Heart left ventricle (tissue), 16 donors: ENCODE measurements around the gene STRIT1. TPM values are rescaled to one million over a fixed set of nuclear protein-coding genes. Genes with fewer than 3 reads are reported as not detected.

Experiments
- ATAC-seq, 4 donors: fragments of 200-7000 bp; cut with Tn5 transposase; one replicate each; pipeline ENCODE4 v1.9.1; 2020 to 2022; ENCODE audit warnings: moderate library complexity in 4 of 4, mild to moderate bottlenecking in 3 of 4, moderate number of reproducible peaks in 1 of 4
- DNase-seq, 5 donors: peaks; one replicate each; pipeline ENCODE4 v3.0.0-alpha.2; 2020
- H3K27ac ChIP-seq, 12 donors: fragments of 200-600 bp; sonication (generic) in 4 of 12; one replicate each; pipeline versions ENCODE4 v1.5.0 to v1.8.0; 2016 to 2022; ENCODE audit warnings: mild to moderate bottlenecking in 2 of 12
- H3K27me3 ChIP-seq, 9 donors: fragments of 200-600 bp; sonication (generic) in 2 of 9; one replicate each; pipeline versions ENCODE4 v1.5.1 to v1.8.0; 2016 to 2022; ENCODE audit warnings: mild to moderate bottlenecking in 3 of 9
- H3K36me3 ChIP-seq, 9 donors: fragments of 200-600 bp; sonication (generic) in 2 of 9; one replicate each; pipeline versions ENCODE4 v1.5.0 to v1.8.0; 2018 to 2022; ENCODE audit warnings: mild to moderate bottlenecking in 2 of 9
- H3K4me1 ChIP-seq, 12 donors: fragments of 200-600 bp; sonication (generic) in 4 of 12; one replicate each; pipeline versions ENCODE4 v1.5.0 to v1.8.0; 2016 to 2022; ENCODE audit warnings: mild to moderate bottlenecking in 3 of 12
- H3K4me3 ChIP-seq, 12 donors: fragments of 200-600 bp; sonication (generic) in 4 of 12; one replicate each; pipeline versions ENCODE4 v1.5.0 to v1.8.0; 2017 to 2022; ENCODE audit warnings: mild to moderate bottlenecking in 9 of 12, moderate library complexity in 4 of 12
- H3K9me3 ChIP-seq, 12 donors: fragments of 200-600 bp; sonication (generic) in 4 of 12; one replicate each; pipeline versions ENCODE4 v1.5.0 to v1.8.0; 2016 to 2022; ENCODE audit warnings: mild to moderate bottlenecking in 1 of 12
- POLR2A ChIP-seq, 2 donors: fragments of 450-650 bp; IDR thresholded peaks; one replicate each; pipeline ENCODE4 v1.6.1; 2017; ENCODE audit warnings: antibody characterized with exemption in 2 of 2, mild to moderate bottlenecking in 2 of 2, moderate library complexity in 2 of 2
- WGBS, 4 donors: extraction: QIAGEN DNeasy Blood & Tissue Kit in 2 of 4; methylation state at CpG; one replicate each; pipeline versions ENCODE4 v1.1.5 to v1.1.7; 2013 to 2018; 5-methylcytosine and 5-hydroxymethylcytosine counted together
- intact Hi-C, 10 donors: fragments of 100-400 bp; cut with DNase I; formaldehyde crosslinking; loops; one replicate each; pipeline versions ENCODE4 v1.11.1 to v1.14.2; 2022
- polyA plus RNA-seq, 2 donors: library from polyadenylated mRNA; stranded (reverse); fragments of 200-250 nt; gene quantifications; one replicate each; pipeline ENCODE4 v1.2.3, GENCODE V29; 2013
- total RNA-seq, 9 donors: library from RNA; depleted of rRNA in 2 of 9; stranded (reverse); fragments of >200 nt in 2 of 9; fragmentation: NEBNext Ultra II Directional in 3 of 9; extraction: Animal tissue kit (Norgen Biotek cat#: 25700) in 3 of 9; gene quantifications; one replicate each; pipeline versions ENCODE4 v1.1.0 to v1.2.4, GENCODE V29; 2016 to 2023
- TF ChIP-seq, protein P1 (sequence below), 12 donors: fragments of 200-600 bp; sonication (generic) in 4 of 12; IDR thresholded peaks; one replicate each; pipeline versions ENCODE4 v1.5.0 to v1.8.0; 2018 to 2022; ENCODE audit warnings: antibody characterized with exemption in 12 of 12, mild to moderate bottlenecking in 5 of 12
- donor health status: ischemic (EF 13 %, LVEDD 7.1; RV severe dilation, severe dysfunction).
- donor health status: healthy with polysubstance abuse.
- donor health status: DM: no; HTN: yes; CAD: no.
- donor health status: DM: no; HTN: no; CAD: no.
- donor health status: ischemic (EF 25% LVEDD 6.9; RV normal size, moderate dysfunction).
- donor health status: ischemic (EF 25% LVEDD 5.7; RV mildly dilated, moderate dysfunction).
- donor health status: healthy.
- donor health status: DM: yes; HTN: yes; CAD: no.
- donor health status: ischemic (EF 35%, LVEDD 5.7; RV mildly dilated, moderate dysfunction).
- donor health status: nonischemic (EF 11% LVEDD 7.7; RV severe dilation, severe dysfunction).
- donor health status: DM: yes; HTN: yes; CAD: no.
- donor health status: PGD.
- donor health status: ischemic (EF 29% LVEDD 5.4; RV normal size, mild dysfunction).
- donor health status: nonischemic (EF 23%, LVEDD 6.1; RV moderate dilation, normal function).

The STRIT1 gene
- total and polyA plus RNA-seq, 11 donors = 0.18 to 12.0 (median 1.6) TPM

- intact Hi-C loops = no loop called here
- no peak for ATAC-seq
- H3K27ac ChIP-seq = peak overlapping the region in 1 of 12 donors; percentile 6
Observed at GRCh38 chr3:155316426-155316825, 22.9 kb upstream of the STRIT1 start.

GRCh38 chr3:155313916-155314315 lies 20.4 kb upstream of the STRIT1 start:
- Histone ChIP-seq H3K4me1 (peaks cover 0 to 16% (median 0%) of the 10 kb centered on the region in 12 donors), H3K27ac (no peak overlapping the region), H3K36me3 (no peaks in the 10 kb centered on the region), H3K27me3 (no peaks in the 10 kb centered on the region), H3K9me3 (no peaks in the 10 kb centered on the region), H3K4me3 (no peak overlapping the region)
- DNase-seq (no peak), ATAC-seq (no peak)
- intact Hi-C loops = no loop called here
- WGBS, 4 donors = 92 to 94% (median 93%) methylated on average over 2 of the region's 2 CpGs
- no peak for TF ChIP-seq POLR2A (IDR thresholded peaks at IDR 0.05)
- TF ChIP-seq, protein P1, sequence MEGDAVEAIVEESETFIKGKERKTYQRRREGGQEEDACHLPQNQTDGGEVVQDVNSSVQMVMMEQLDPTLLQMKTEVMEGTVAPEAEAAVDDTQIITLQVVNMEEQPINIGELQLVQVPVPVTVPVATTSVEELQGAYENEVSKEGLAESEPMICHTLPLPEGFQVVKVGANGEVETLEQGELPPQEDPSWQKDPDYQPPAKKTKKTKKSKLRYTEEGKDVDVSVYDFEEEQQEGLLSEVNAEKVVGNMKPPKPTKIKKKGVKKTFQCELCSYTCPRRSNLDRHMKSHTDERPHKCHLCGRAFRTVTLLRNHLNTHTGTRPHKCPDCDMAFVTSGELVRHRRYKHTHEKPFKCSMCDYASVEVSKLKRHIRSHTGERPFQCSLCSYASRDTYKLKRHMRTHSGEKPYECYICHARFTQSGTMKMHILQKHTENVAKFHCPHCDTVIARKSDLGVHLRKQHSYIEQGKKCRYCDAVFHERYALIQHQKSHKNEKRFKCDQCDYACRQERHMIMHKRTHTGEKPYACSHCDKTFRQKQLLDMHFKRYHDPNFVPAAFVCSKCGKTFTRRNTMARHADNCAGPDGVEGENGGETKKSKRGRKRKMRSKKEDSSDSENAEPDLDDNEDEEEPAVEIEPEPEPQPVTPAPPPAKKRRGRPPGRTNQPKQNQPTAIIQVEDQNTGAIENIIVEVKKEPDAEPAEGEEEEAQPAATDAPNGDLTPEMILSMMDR (IDR thresholded peaks at IDR 0.05) = no peak

More at GRCh38 chr3:155316426-155316825, 22.9 kb upstream of the STRIT1 start:
- peaks cover 0 to 16% (median 0%) of the 10 kb centered on the region in 12 donors for H3K4me1 ChIP-seq
- H3K36me3 ChIP-seq = no peaks in the 10 kb centered on the region
- H3K27me3 ChIP-seq = no peaks in the 10 kb centered on the region
- DNase-seq = no peak
- H3K4me3 ChIP-seq = no peak overlapping the region
- TF ChIP-seq, protein P1 (IDR thresholded peaks at IDR 0.05) = no peak
- no peak for TF ChIP-seq POLR2A (IDR thresholded peaks at IDR 0.05)
- no peaks in the 10 kb centered on the region for H3K9me3 ChIP-seq

- no peaks in the 10 kb centered on the region for H3K27me3 ChIP-seq
- H3K27ac ChIP-seq = no peak overlapping the region
- H3K4me1 ChIP-seq = peaks cover 0 to 16% (median 0%) of the 10 kb centered on the region in 12 donors
- no peaks in the 10 kb centered on the region for H3K36me3 ChIP-seq
- no peak for ATAC-seq
- no peak overlapping the region for H3K4me3 ChIP-seq
- no peak for DNase-seq
- intact Hi-C loops = no loop called here
- no peak for TF ChIP-seq POLR2A (IDR thresholded peaks at IDR 0.05)
- TF ChIP-seq, protein P1 (IDR thresholded peaks at IDR 0.05) = no peak
- no peaks in the 10 kb centered on the region for H3K9me3 ChIP-seq
Observed at GRCh38 chr3:155313300-155313699, 19.8 kb upstream of the STRIT1 start.

- H3K36me3 ChIP-seq = no peaks in the 10 kb centered on the region
- no peak overlapping the region for H3K27ac ChIP-seq
- peaks cover 0 to 16% (median 0%) of the 10 kb centered on the region in 12 donors for H3K4me1 ChIP-seq
- WGBS, 4 donors = 22 to 33% (median 25%) methylated on average over 2 of the region's 2 CpGs
- intact Hi-C loops = no loop called here
- no peaks in the 10 kb centered on the region for H3K27me3 ChIP-seq
- TF ChIP-seq, protein P1 (IDR thresholded peaks at IDR 0.05) = no peak
- no peak for TF ChIP-seq POLR2A (IDR thresholded peaks at IDR 0.05)
- ATAC-seq (no peak), DNase-seq (no peak)
- H3K9me3 ChIP-seq = no peaks in the 10 kb centered on the region
- no peak overlapping the region for H3K4me3 ChIP-seq
Observed at GRCh38 chr3:155312781-155313180, 19.3 kb upstream of the STRIT1 start.
